Tongue (tissue), 2 donors: ENCODE results near the gene TMEM163. TPM values are rescaled to one million over a fixed set of nuclear protein-coding genes. Genes with fewer than 3 reads are reported as not detected.
"Not testable (repeated sequence)": the region's sequence is repeated elsewhere in the genome, so short reads cannot be mapped to it uniquely, and the experiment has no call there.

Source experiments
- DNase-seq: peaks from one replicate; pipeline ENCODE4 v3.0.0-alpha.2; 2015
- total RNA-seq: library from RNA; depleted of rRNA; stranded (reverse); fragments of >200 nt; gene quantifications from one replicate; pipeline ENCODE4 v1.2.3, GENCODE V29; 2014

TMEM163 gene
- total RNA-seq, 1 donor from 2014 or later = 0.72 TPM

- DNase-seq = no peak
Measured at GRCh38 chr2:134518101-134518500, 200.7 kb downstream of the TMEM163 start.

DNA sequence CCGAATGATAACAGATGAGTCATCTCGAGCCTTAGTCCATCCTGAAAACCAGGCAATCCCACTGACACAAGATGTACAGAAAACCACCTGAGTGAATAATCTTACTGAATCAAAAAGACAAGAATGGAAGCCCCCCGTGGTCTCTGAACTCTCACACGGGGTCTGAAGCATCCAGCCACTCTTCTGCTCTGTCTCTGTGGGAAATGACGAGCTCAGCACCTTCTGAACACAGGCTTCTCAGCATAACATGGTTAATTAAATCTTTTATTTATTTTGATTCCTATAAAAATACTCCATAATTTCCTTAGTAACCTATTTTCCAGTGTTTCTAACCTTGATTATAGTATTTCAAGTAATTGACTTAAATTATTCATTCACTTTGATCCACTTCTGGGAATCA is 203.7 kb downstream of the TMEM163 start:
- no peak for DNase-seq

GRCh38 chr2:134513465-134513804 is 205.4 kb downstream of the TMEM163 start:
- no peak for DNase-seq

GRCh38 chr2:134512734-134513464 is 205.9 kb downstream of the TMEM163 start:
- peak; percentile 48 for DNase-seq

- DNase-seq = peak; percentile 21
Measured at GRCh38 chr2:134508391-134508790, 210.4 kb downstream of the TMEM163 start.

DNA sequence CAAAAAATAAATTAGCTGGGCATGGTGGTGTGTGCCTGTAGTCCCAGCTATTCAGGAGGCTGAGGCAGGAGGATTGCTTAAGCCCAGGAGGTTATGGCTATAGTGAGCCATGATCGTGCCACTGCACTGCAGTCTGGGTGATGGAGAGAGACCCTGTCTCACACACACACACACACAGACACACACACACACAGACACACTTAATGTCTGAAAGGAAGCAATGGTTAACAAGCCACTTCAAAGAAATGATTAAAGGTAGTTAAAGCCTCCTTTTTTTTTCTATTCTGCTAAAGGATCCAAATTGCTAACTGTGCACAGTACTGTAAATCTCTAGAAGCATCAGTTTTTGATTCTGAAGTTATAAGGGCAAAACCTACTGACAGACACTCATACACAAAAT is 211.1 kb downstream of the TMEM163 start:
- DNase-seq = no peak

DNA sequence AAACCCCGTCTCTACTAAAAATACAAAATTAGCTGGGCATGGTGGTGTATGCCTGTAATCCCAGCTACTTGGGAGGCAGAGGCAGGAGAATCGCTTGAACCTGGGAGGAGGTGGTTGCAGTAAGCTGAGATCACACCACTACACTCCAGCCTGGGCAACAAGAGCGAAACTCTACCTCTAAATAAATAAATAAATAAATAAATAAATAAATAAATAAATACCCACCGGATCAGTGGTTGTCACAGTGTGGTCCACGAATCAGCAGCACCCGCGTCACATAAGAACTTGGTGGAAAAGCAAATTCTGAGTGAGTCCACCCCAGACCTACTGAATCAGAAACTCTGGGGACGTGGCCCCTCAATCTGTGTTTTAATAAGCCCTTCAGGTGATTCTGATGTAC is 211.6 kb downstream of the TMEM163 start:
- DNase-seq = not testable (repeated sequence)

DNA sequence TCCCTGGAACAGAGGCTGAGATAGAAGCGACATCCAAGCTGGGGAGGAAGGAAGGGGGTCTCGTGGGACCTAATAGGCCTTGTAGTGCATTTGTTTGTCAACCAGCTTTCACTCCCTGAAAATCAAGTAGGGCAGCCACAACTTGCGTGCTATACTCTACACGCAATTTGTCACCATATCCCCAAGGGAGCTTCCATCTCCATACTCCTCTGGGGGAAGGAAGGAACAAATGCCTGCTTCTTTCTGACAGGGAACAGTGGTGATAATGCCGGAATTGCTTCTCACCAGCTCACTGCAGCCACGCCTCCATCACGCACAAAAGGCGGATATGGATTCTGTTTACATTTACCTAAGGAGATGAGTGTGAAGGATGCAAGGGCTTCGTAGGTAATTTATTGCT is 213.4 kb downstream of the TMEM163 start:
- DNase-seq = no peak

DNA sequence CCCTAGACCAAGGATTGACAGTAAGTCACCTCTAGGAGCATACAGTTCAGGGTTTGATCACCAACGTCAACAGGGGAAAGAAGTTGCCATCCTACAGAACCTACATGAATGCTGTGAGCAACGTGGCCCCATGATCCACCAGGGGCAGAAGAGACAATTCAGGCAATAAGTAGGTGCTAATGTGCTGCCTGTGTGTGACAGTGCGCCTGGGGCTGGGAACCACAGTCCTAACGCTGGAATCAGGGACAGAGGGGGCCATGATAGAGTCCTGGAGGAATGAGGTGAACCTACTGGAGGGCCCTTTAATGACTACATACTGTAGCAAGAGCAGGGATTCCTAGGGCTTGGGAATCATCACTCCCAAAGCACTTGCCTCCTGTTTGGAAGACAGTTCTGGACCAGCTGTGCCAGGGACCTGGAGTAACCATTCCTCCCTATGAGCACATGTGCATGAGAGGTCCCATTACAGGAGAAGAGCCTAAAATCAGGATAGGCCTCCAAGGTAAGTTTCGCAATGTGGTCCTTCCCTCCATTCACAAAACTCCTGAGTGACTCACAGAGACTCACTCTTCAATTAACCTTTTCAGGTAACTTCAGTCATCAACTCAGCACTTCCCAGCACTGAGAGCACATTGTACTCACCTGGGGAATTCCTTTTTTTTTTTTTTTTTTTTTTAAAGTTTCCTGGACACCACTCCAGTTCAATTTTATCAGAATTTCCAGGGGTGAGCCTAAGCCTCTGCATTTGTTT is 214.0 kb downstream of the TMEM163 start:
- DNase-seq = no peak

GRCh38 chr2:134502104-134502503 is 216.7 kb downstream of the TMEM163 start:
- no peak for DNase-seq

GRCh38 chr2:134501476-134502091 is 217.2 kb downstream of the TMEM163 start:
- DNase-seq = no peak

GRCh38 chr2:134500211-134500935 is 218.4 kb downstream of the TMEM163 start:
- peak; percentile 15 for DNase-seq

DNA sequence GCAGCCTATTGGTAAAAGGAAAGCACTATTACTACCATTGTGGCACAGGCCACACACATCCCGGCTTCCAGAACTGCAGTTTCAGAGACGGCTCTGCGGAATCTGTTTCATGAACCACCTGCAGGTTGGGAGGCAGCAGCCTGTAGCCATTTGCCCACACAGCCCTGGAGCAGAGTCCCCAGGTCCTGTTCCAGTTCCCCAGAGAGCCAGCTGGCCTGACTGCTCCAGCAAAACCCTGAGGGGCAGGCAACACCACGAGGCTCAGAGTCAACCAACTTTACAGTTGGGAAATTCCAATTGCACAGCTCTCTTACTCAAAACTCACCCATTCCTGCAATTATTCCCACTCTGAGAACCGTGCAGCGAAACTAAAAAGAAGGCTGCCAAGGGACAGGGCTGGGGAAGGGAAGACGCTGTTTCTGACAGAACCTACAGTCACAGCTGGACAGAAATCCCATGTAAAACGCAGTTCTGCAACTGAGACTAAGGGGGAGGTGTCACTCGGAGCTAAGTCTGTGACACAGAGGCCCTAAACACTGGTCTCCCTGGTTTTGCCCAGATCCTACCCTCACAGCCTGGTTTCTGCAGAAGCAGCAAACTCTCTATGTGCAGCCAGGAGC is 219.4 kb downstream of the TMEM163 start:
- peak; percentile 71 for DNase-seq

DNA sequence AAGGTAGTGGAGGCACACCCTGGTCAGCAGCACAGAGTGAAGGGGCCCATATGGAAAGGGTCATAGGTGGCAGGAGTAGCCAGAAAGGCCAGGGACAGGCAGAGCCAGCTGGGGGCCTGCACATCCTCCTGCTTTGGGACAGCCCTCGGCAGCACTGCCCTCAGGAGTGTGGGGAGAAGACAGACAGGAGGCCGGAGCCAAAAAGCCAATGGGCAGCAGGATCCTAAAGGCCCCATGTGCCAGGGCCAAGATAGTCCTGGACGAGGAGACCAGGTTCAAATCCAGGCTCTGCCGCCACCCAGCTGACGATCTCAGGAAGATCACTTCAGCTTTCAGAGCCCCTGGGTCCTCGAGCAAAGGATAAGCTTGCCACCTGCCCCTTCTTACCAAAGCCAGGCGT is 220.1 kb downstream of the TMEM163 start:
- DNase-seq = no peak

GRCh38 chr2:134493797-134494196 is 225.0 kb downstream of the TMEM163 start:
- no peak for DNase-seq

GRCh38 chr2:134491771-134492441 is 226.9 kb downstream of the TMEM163 start:
- DNase-seq = peak; percentile 41

DNA sequence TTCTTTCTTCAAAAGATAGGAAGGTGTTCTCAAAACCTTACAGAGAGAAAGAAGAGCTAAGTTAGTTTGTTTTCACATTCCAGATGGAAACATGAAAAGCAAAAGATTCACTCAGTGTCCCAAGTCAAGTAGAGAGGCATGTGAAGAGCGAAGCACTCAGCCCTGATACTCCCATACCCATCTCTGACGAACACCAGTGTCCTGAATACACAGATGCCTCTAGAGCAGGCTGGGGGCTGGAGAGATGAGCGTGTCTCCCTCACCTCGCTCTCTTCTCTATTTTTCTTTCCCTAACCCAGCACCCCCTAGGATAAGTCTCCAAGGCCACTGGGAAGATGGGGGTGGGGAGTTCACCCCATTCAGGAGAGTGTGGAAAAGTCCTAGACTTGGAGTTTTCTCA is 227.8 kb downstream of the TMEM163 start:
- no peak for DNase-seq

- DNase-seq = no peak
Measured at GRCh38 chr2:134490559-134490958, 228.2 kb downstream of the TMEM163 start.

DNA sequence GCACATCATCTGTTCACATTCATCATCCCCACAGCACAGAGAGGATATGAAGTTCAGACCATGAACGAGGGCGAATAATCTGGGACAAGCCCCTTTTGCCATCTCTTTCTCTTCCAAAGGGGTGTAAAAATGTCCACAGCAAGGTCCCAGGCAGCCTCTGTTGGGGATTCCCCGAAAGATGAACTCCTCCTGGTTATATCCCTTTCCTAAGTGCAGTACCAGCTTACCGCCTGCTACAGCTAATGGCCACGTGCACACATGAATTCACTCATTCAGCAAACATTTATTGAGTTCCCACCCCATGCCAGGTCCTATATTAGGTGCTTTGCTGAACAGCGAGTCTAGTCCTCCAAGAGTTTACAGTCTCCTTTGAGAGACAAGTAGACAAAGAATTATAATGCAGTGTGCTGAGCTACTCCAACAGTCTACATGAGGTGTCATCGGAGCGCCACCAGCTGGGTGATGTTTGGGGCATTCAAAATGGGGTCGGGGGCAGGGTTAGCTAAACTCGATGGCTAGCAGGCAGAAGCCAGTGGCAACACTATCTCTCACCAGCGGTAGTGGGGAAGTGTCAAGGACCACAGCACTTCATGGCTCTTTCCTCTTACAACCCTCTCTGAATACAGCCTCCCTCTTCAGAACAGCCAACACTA is 228.9 kb downstream of the TMEM163 start:
- no peak for DNase-seq

DNA sequence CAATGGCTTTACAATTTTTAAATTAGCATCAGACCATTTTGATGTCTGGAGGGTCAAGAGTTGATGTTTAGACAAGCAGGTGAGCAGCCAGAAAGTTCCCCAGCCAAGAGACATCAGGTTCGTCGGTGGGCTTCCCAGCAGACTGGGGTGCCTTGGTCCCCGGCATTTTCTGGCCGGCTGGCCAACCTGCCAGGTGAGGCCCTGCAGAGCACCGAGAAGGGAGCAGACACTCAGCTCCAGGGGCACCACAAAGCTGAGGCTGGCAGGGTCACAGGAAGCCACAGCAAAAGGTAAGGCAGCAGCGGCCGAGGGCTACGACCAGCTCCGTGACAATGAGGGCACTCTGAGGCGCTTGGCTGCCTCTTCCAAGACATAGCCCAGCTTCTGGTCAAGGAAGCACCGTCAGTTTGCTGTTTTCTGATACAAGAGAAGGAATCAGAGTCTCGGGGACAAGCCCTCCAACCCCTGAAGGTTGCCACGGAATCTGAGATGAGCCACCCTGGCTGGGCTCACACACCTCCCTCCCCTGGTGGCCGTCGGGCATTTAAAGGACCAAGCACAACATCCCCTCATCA is 235.9 kb downstream of the TMEM163 start:
- DNase-seq = no peak
